ENCODE data around the gene MFAP5. TPM values are rescaled to one million over a fixed set of nuclear protein-coding genes. Genes with fewer than 3 reads are reported as not detected.
"Not testable (repeated sequence)": the region's sequence is repeated elsewhere in the genome, so short reads cannot be mapped to it uniquely, and the experiment has no call there.

The MFAP5 gene
- polyA plus RNA-seq, 1 donor, result 89.8 TPM

DNA sequence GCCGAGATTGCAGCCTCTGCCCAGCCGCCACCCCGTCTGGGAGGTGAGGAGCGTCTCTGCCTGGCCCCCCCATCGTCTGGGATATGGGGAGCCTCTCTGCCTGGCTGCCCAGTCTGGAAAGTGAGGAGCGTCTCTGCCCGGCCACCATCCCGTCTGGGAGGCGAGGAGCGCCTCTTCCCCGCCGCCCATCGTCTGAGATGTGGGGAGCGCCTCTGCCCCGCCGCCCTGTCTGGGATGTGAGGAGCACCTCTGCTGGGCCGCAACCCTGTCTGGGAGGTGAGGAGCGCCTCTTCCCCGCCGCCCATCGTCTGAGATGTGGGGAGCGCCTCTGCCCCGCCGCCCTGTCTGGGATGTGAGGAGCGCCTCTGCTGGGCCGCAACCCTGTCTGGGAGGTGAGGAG lies 37.9 kb downstream of the MFAP5 start:
- DNase-seq, result not testable (repeated sequence)

DNA sequence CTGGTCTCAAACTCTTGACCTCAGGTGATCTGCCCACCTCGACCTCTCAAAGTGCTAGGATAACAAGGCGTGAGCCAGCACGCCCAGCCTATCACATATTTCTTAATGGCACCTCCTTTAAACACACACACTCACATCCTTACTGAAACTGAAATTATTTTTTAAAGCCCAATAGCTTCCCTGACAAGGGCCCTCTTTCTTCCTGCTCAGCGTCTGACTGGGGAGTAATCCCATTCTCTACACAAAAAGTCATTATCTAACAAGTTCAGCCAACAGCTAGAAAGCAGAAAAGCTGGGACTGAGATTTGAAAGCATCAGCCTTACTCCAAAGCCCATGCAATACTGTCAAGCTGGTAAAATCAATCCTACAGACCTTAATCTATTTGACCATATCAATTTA lies 40.0 kb downstream of the MFAP5 start:
- no peak for DNase-seq

DNA sequence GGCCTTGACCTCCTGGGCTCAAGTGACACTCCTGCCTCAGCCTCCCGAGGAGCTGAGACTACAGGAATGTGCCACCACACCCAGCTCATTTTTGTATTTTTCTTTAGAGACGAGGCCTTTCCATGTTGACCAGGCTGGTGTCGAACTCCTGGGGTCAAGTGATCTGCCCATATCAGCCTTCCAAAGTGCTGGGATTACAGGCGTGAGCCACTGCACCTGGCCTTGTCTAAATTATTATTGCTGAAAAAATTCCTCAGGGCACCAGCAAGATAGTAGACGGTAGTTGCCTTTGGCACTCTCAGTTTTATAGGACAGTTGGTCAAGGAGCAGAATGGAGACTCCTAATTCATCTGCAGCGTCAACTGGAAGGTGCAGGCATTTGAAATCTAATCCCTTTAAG lies 47.4 kb downstream of the MFAP5 start:
- DNase-seq, result no peak

GRCh38 chr12:8613881-8614280 lies 48.7 kb downstream of the MFAP5 start:
- not testable (repeated sequence) for DNase-seq

GRCh38 chr12:8612629-8613028 lies 50.0 kb downstream of the MFAP5 start, which contains the start of gene AICDA:
TSS of gene AICDA (minus strand) at chr12:8612859. CDS start at chr12:8612767, 92 bp downstream.
- DNase-seq, result no peak

- DNase-seq, result peak; percentile 46
Measured at GRCh38 chr12:8609061-8609570, 53.5 kb downstream of the MFAP5 start.

DNA sequence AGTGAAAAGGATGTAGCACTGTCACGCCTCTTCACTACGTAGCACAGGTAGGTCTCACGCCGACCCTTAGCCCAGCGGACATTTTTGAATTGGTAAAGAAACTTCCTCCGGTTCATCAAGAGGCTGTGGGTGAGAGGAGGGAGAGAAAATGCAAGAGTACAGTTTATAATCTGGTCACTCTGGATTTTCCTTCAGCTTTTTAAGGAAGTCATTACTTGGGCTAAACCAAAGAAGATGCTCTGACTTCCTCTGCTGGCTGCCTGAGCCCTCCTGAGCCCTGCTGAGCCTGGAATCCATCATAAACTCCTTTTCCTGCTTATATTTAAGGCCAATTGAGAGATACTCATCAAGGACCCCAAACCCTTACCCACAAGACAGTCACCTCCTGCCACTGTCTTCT lies 55.7 kb downstream of the MFAP5 start:
- no peak for DNase-seq

DNA sequence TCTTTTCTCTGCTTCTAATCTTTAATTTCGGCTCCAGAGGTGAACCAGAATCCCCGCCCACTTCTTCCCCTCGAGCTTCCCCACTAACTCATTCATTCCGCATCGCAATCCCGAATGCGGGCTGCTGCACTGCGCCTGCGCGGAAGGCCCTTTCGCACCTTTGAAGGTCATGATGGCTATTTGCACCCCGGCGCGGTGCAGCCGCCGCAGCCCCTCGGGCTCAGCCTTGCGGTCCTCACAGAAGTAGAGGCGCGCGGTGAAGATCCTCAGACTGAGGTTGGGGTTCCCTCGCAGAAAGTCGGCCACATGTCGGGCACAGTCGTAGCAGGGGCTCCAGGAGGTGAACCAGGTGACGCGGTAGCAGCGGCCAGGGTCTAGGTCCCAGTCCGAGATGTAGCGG lies 57.6 kb downstream of the MFAP5 start:
- no peak for DNase-seq

- DNase-seq, result no peak
Measured at GRCh38 chr12:8603856-8604255, 58.8 kb downstream of the MFAP5 start.

DNA sequence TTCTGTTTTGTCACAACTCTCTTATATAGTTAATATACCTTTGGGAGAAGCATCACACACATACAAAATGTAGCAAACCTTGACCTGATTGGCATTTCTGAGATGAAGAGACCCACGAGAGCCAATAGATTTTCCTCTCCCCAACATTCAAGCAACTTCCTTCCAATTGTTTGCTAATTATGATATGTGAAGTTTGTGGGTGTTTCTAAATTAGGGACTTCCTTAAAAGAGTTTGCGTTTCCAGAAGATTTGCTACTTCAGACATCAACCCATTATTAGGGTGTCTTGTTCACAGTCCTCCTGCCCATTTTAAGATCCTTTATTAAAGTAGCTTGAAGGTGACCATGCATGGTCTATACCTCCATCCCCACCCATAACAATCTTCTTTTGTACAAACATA lies 59.3 kb downstream of the MFAP5 start:
- no peak for DNase-seq

DNA sequence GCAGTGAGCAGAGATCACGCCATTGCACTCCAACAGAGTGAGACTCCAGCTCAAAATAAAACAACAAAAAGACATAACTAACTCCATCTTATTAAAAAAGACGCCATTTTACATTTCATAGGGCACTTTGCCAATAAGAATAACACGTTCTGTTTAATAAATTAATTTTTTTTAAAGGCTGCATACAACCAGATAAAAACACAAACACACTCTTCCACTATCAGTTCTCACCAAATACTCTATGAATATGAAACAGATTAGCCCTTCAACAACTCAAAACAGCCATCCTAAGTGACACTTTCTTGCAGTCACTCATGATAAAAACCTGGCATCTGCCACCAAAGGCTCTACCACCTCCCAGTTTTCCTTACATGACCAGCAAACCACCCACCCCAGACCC lies 66.1 kb downstream of the MFAP5 start:
- no peak for DNase-seq

Other genes starting within 250 kb of the MFAP5 start
- not detected for gene CLEC6A, start 206.9 kb downstream of the MFAP5 start, polyA plus RNA-seq (ENCODE audit: insufficient read length)
- gene CLEC4D, start 149.3 kb downstream of the MFAP5 start, polyA plus RNA-seq (ENCODE audit: insufficient read length), result not detected
- not detected for gene CLEC4E, start 121.9 kb downstream of the MFAP5 start, polyA plus RNA-seq (ENCODE audit: insufficient read length)
- gene AICDA, start 50.0 kb downstream of the MFAP5 start, polyA plus RNA-seq (ENCODE audit: insufficient read length), result 0.23 TPM
- 78.9 TPM for gene RIMKLB, start 35.2 kb upstream of the MFAP5 start, polyA plus RNA-seq (ENCODE audit: insufficient read length)
- gene A2ML1, start 159.8 kb upstream of the MFAP5 start, polyA plus RNA-seq (ENCODE audit: insufficient read length), result 0.21 TPM

Measured in hindlimb muscle (tissue), 1 donor.